GM13977 (cell line): Measurements from ENCODE around the gene CDK10.

Experiments
- DNase-seq: peaks from one replicate; pipeline ENCODE4 v3.0.0; 2012; ENCODE audit warnings: low spot score
- in situ Hi-C: fragments of 300-500 bp; cut with MboI; formaldehyde crosslinking; loops from one replicate; pipeline ENCODE4 v1.12.0; 2022; ENCODE audit warnings: low sequenced_read_pairs, low pct_unique_long_range_greater_than_20kb, mixed read lengths, inconsistent platforms; ENCODE audit not compliant: unreplicated experiment
- TF ChIP-seq, protein P1 (sequence below): IDR thresholded peaks from 2 replicates; pipeline ENCODE4 v1.5.1; 2012; ENCODE audit warnings: mild to moderate bottlenecking, control low read depth; ENCODE audit not compliant: insufficient read depth; ENCODE audit errors: extremely low read depth, missing control alignments

Gene CDK10

DNA sequence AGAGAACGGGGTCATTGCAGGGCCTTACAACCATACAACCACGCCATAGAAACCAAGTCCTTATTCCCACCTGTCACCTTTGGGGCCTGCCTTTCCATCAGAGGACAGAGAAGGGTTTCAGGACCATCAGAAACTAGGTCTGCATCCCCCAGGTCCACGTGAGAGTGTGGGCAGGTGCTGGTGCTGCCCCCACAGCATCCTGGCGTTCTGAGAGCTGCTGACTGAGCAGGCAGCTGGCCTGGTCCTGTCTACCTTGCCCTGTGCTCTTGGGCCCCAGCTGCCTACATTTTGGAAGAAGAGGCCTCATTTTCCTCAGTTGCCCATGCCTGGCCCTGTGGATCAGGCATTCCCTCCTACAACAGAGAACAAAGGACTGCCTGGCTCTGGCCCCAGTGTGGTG lies 56.5 kb downstream of the CDK10 start:
- in situ Hi-C loops, result no loop called here
- TF ChIP-seq, protein P1, sequence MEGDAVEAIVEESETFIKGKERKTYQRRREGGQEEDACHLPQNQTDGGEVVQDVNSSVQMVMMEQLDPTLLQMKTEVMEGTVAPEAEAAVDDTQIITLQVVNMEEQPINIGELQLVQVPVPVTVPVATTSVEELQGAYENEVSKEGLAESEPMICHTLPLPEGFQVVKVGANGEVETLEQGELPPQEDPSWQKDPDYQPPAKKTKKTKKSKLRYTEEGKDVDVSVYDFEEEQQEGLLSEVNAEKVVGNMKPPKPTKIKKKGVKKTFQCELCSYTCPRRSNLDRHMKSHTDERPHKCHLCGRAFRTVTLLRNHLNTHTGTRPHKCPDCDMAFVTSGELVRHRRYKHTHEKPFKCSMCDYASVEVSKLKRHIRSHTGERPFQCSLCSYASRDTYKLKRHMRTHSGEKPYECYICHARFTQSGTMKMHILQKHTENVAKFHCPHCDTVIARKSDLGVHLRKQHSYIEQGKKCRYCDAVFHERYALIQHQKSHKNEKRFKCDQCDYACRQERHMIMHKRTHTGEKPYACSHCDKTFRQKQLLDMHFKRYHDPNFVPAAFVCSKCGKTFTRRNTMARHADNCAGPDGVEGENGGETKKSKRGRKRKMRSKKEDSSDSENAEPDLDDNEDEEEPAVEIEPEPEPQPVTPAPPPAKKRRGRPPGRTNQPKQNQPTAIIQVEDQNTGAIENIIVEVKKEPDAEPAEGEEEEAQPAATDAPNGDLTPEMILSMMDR, result no peak
- no peak for DNase-seq

DNA sequence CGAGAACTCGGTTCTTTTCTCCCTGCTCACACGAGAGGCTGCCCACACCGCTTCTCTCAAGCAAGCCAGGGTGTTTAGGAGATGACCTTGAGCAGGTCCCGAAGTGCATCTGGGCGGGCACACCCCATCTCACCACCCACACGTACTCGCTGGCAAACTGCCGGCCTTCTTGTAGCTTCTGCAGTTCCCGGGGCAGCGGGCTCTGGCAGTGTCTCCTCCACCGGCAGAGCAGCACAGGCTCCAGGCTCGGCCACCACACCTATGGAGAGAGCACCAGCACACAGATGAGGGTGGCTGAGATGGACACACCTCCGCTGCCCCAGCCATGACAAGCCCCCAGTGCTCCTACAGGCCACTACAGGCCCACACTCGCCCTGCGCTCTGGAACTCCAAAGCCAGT lies 58.3 kb downstream of the CDK10 start:
- TF ChIP-seq, protein P1, result no peak
- in situ Hi-C loops, result no loop called here
- no peak for DNase-seq
